Body of pancreas (tissue), 4 donors: Measurements from ENCODE around the gene CSGALNACT2. TPM values are rescaled to one million over a fixed set of nuclear protein-coding genes. Genes with fewer than 3 reads are reported as not detected.
A peak's percentile ranks its signal among the peaks of the same experiment; 100 is the strongest.

Experiments used
- ATAC-seq: fragments of 150-250 bp; one replicate; pipeline ENCODE4 v1.9.1; 2016
- DNase-seq, 4 donors: peaks; one replicate each; pipeline ENCODE4 v3.0.0-alpha.2; 2019
- H3K27ac ChIP-seq, 4 donors: fragments of 200-600 bp; sonication (generic); 1 replicate in 3 of 4; 2 replicates in 1 of 4; pipeline versions ENCODE4 v1.5.1 to v1.6.1; 2016 to 2019; ENCODE audit warnings: mild to moderate bottlenecking in 1 of 4, mixed read lengths in 1 of 4, moderate library complexity in 1 of 4
- H3K27me3 ChIP-seq, 2 donors: fragments of 200-600 bp; sonication (generic); one replicate each; pipeline ENCODE4 v1.6.0; 2016; ENCODE audit warnings: mild to moderate bottlenecking in 1 of 2
- H3K36me3 ChIP-seq, 2 donors: fragments of 200-600 bp; sonication (generic); replicated peaks in 1 of 2; 2 replicates each; pipeline ENCODE4 v1.5.1; 2016; ENCODE audit warnings: low read depth in 2 of 2; ENCODE audit not compliant: insufficient read depth in 1 of 2
- H3K4me1 ChIP-seq: fragments of 200-600 bp; sonication (generic); one replicate; pipeline ENCODE4 v1.6.0; 2016
- H3K4me3 ChIP-seq, 2 donors: fragments of 200-600 bp; sonication (generic); 1 replicate in 1 of 2; 2 replicates in 1 of 2; pipeline ENCODE4 v1.5.1; 2016 to 2019
- H3K9me3 ChIP-seq, 3 donors: fragments of 200-600 bp; sonication (generic); 1 replicate in 2 of 3; 2 replicates in 1 of 3; pipeline ENCODE4 v1.5.1; 2016
- POLR2A ChIP-seq, 3 donors: fragments of 450-650 bp; IDR thresholded peaks; one replicate each; pipeline ENCODE4 v1.6.1; 2016; ENCODE audit warnings: antibody characterized with exemption in 3 of 3, mild to moderate bottlenecking in 2 of 3
- WGBS, 2 donors: methylation state at CpG; one replicate each; pipeline ENCODE4 v1.1.5; 2017; 5-methylcytosine and 5-hydroxymethylcytosine counted together
- intact Hi-C: fragments of 100-400 bp; cut with DNase I; formaldehyde crosslinking; loops from one replicate; pipeline ENCODE4 v1.15.1; 2023
- total RNA-seq, 2 donors: library from RNA; depleted of rRNA; stranded (reverse); fragments of >200 nt; gene quantifications; one replicate each; pipeline ENCODE4 v1.1.0, GENCODE V29; 2016
- TF ChIP-seq, protein P1 (sequence below), 7 experiments: fragments of 450-650 bp in 4 of 7; fragments of 200-600 bp in 3 of 7; sonication (generic) in 3 of 7; IDR thresholded peaks; one replicate each; pipeline ENCODE4 v1.5.1; 2016 to 2019; ENCODE audit warnings: antibody characterized with exemption in 7 of 7

The CSGALNACT2 gene
- total RNA-seq, 2 donors from 2014 or later, result 6.9 to 9.6 TPM

DNA sequence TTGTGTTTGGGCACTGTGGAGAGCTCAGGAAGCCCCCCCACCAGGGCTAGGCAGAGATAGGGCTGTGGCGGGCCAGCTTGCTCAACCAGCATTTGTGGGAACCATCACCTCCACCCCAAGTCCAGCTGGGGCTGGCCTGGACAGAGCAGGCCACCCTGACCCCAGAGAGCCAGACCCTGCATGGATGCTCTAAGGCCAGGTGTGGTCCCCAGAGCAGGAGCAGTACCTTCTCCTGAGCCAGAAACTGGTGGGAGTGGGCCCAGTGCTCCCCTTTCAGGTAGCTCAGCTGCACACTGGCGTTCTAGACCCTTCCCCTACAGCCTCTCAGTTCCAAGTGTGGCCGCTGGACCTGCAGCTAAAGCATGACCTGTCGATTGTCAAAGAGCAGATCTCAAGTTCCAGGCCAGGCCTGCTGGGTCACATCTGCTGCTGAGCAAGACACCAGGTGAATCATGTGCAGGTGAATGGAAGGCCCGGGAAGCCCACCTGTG, 71.5 kb downstream of the CSGALNACT2 start:
- Histone ChIP-seq H3K27me3 (no peaks in the 10 kb centered on the region), H3K4me3 (no peak overlapping the region), H3K4me1 (no peaks in the 10 kb centered on the region), H3K36me3 (no peaks in the 10 kb centered on the region), H3K27ac (no peak overlapping the region), H3K9me3 (no peaks in the 10 kb centered on the region)
- intact Hi-C loops, result no loop called here
- no peak for TF ChIP-seq POLR2A (IDR thresholded peaks at IDR 0.05)
- TF ChIP-seq, protein P1, sequence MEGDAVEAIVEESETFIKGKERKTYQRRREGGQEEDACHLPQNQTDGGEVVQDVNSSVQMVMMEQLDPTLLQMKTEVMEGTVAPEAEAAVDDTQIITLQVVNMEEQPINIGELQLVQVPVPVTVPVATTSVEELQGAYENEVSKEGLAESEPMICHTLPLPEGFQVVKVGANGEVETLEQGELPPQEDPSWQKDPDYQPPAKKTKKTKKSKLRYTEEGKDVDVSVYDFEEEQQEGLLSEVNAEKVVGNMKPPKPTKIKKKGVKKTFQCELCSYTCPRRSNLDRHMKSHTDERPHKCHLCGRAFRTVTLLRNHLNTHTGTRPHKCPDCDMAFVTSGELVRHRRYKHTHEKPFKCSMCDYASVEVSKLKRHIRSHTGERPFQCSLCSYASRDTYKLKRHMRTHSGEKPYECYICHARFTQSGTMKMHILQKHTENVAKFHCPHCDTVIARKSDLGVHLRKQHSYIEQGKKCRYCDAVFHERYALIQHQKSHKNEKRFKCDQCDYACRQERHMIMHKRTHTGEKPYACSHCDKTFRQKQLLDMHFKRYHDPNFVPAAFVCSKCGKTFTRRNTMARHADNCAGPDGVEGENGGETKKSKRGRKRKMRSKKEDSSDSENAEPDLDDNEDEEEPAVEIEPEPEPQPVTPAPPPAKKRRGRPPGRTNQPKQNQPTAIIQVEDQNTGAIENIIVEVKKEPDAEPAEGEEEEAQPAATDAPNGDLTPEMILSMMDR (IDR thresholded peaks at IDR 0.05), result no peak
- peak in 2 of 4 donors; percentile 3 to 4 for DNase-seq
- WGBS, 2 donors, result 67 to 72% methylated on average over 2 to 5 of the region's 5 CpGs
- ATAC-seq, result no peak

DNA sequence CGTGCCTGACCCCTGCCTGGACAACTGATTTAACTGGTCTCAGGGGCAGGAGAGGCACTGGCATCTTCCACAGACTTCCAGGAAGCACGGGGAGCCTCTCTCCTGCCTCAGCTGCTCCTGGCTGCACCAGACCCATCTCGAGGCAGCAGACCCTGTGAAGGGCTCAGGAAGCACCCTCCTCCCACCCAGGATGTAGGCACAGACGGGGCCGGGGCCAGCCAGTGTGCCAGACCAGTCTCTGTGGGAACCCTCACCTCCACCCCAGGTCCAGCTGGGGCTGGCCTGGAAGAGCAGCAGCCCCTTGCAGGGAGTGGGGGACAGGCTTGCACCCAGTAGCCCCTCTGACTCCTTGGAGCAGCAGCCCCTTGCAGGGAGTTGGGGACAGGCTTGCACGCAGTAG, 72.3 kb downstream of the CSGALNACT2 start:
- Histone ChIP-seq H3K4me3 (no peak overlapping the region), H3K4me1 (no peaks in the 10 kb centered on the region), H3K36me3 (no peaks in the 10 kb centered on the region), H3K27me3 (no peaks in the 10 kb centered on the region), H3K27ac (no peak overlapping the region), H3K9me3 (no peaks in the 10 kb centered on the region)
- ATAC-seq (no peak), DNase-seq (peak in 2 of 4 donors; percentile 1 to 5)
- intact Hi-C loops, result no loop called here
- WGBS, 2 donors, result 60 to 83% methylated on average over 1 to 6 of the region's 6 CpGs
- no peak for TF ChIP-seq POLR2A (IDR thresholded peaks at IDR 0.05)
- TF ChIP-seq, protein P1 (IDR thresholded peaks at IDR 0.05), result no peak

DNA sequence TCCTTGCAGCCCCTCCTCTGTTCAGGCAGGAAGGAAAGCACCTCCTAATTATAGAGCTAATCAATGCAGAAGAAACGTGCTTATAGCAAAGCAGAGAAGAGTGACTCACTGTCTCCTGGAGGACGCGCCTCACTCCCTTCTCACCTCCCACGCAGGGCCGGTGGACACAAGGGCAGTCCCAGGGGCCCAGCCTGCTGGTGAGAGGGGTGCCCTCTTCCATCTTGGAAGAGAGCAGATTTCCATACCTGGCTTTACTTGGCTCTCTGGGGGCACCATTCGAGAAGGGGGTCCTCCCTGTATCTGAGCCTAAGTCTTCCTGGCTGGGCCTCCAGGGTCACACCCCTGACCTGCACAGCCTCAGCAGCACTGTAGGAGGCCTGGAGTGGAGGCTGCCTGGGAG, 72.8 kb downstream of the CSGALNACT2 start:
- 71% methylated on average over 6 of the region's 6 CpGs; no CpG with 5 or more reads in 1 of the 2 donors for WGBS, 2 donors
- no peaks in the 10 kb centered on the region for H3K27me3 ChIP-seq
- intact Hi-C loops, result no loop called here
- TF ChIP-seq, protein P1 (IDR thresholded peaks at IDR 0.05), result no peak
- TF ChIP-seq POLR2A (IDR thresholded peaks at IDR 0.05), result no peak
- DNase-seq (peak in 1 of 4 donors; percentile 0), ATAC-seq (no peak)
- H3K4me1 ChIP-seq, result no peaks in the 10 kb centered on the region
- H3K27ac ChIP-seq, result no peak overlapping the region
- H3K9me3 ChIP-seq, result no peaks in the 10 kb centered on the region
- no peak overlapping the region for H3K4me3 ChIP-seq
- no peaks in the 10 kb centered on the region for H3K36me3 ChIP-seq

DNA sequence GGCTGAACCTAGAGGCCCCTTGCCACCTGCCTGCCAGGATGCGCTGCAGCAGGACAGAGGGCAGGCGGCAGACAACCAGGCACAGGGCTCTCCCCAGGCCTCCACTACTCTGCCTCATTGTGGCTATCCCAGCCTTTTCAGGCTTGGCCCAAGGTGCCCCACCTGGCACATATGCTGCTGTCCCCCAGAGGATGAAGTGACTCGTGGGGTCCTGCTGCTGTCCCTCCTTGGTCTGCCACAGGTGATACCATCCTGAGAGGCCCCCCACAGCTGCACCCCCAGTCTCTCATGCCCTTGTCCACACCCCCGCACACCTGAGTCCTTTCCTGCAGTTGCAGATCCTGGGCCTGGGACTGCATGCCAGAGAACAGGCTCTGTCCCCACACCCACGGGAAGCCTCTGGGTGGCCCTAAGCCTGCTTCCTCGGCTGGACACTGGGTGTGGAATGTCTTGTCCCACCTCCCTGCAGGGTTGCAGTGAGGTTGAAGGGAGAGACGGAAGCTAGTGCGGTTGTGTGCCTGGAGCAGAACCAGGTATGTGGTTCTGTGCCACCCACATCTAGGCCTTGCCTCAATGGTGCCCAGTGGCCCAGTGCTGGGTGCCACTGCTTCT, 73.3 kb downstream of the CSGALNACT2 start:
- Histone ChIP-seq H3K9me3 (no peaks in the 10 kb centered on the region), H3K4me3 (no peak overlapping the region), H3K27me3 (no peaks in the 10 kb centered on the region), H3K36me3 (no peaks in the 10 kb centered on the region), H3K4me1 (no peaks in the 10 kb centered on the region), H3K27ac (no peak overlapping the region)
- 62 to 83% methylated on average over 5 to 8 of the region's 8 CpGs for WGBS, 2 donors
- TF ChIP-seq, protein P1 (IDR thresholded peaks at IDR 0.05), result no peak
- no peak for TF ChIP-seq POLR2A (IDR thresholded peaks at IDR 0.05)
- DNase-seq, result no peak
- no peak for ATAC-seq
- intact Hi-C loops, result no loop called here
